ENCODE measurements around the gene AP1S2. TPM values are rescaled to one million over a fixed set of nuclear protein-coding genes. Genes with fewer than 3 reads are reported as not detected.

Gene AP1S2
- total RNA-seq, 1 experiment from 2014 or later = 28.2 TPM

DNA sequence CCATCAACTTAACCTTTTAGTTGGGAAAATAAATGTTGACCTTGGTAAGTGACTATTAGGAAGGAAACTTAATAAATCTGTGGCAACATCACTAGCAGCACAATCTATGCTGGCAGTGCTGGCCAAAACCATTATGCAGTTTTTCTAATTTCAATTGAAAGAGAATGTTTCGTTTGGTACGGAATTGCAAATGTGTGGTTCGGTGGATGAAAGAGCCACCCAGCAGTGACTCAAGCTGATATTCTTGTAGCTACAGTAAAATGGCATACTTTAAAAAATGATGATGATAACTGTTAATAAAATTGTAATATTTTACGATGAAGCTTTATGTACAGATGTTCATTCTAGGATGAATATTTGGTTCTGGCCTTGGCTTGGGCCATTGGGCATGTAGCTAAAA lies 40.7 kb upstream of the AP1S2 start:
- no peaks in the 10 kb centered on the region for H3K9me2 ChIP-seq (replicated peaks; ENCODE audit: low read length)
- H3F3A ChIP-seq (ENCODE audit: low read length, unreplicated experiment) = no peaks in the 10 kb centered on the region
- H3K9ac ChIP-seq (ENCODE audit: low read length) = no peak overlapping the region
- H3K4me3 ChIP-seq (ENCODE audit: low read length) = no peak overlapping the region
- BruUV-seq (replicated peaks) = no TSS peak
- H3K27ac ChIP-seq (ENCODE audit: low read length) = no peak overlapping the region
- ATAC-seq = no peak
- no peaks in the 10 kb centered on the region for H3K27me3 ChIP-seq (ENCODE audit: low read length)
- ChIA-PET CTCF (no interaction called here), POLR2A (ENCODE audit: unreplicated experiment) (interaction anchor here (0.6 kb wide), 1 partner anchor 20 kb away, joined by 3 read pairs; no protein-coding TSS in a partner anchor)
- DNase-seq = no peak
- no peak overlapping the region for H2AFZ ChIP-seq (ENCODE audit: low read length)
- H3K4me1 ChIP-seq (ENCODE audit: insufficient read depth, low read length) = no peaks in the 10 kb centered on the region
- H3K9me3 ChIP-seq (ENCODE audit: low read length) = no peaks in the 10 kb centered on the region
- H4K20me1 ChIP-seq (ENCODE audit: low read length) = no peaks in the 10 kb centered on the region
- TF ChIP-seq EZH2 (IDR thresholded peaks at IDR 0.05; ENCODE audit: low read length, unreplicated experiment) (no peak), EZH2phosphoT487 (IDR thresholded peaks at IDR 0.05; ENCODE audit: borderline replicate concordance, low read length) (no peak)
- TF ChIP-seq, protein P1, sequence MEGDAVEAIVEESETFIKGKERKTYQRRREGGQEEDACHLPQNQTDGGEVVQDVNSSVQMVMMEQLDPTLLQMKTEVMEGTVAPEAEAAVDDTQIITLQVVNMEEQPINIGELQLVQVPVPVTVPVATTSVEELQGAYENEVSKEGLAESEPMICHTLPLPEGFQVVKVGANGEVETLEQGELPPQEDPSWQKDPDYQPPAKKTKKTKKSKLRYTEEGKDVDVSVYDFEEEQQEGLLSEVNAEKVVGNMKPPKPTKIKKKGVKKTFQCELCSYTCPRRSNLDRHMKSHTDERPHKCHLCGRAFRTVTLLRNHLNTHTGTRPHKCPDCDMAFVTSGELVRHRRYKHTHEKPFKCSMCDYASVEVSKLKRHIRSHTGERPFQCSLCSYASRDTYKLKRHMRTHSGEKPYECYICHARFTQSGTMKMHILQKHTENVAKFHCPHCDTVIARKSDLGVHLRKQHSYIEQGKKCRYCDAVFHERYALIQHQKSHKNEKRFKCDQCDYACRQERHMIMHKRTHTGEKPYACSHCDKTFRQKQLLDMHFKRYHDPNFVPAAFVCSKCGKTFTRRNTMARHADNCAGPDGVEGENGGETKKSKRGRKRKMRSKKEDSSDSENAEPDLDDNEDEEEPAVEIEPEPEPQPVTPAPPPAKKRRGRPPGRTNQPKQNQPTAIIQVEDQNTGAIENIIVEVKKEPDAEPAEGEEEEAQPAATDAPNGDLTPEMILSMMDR (conservative IDR thresholded peaks at IDR 0.05; ENCODE audit: low read depth, low read length) = no peak
- intact Hi-C loops (cut with micrococcal nuclease) = no loop called here
- H3K4me2 ChIP-seq (ENCODE audit: low read length) = no peak overlapping the region
- no peaks in the 10 kb centered on the region for H3K36me3 ChIP-seq (ENCODE audit: low read depth, low read length)
- no peaks in the 10 kb centered on the region for H3K79me2 ChIP-seq (ENCODE audit: low read length)

DNA sequence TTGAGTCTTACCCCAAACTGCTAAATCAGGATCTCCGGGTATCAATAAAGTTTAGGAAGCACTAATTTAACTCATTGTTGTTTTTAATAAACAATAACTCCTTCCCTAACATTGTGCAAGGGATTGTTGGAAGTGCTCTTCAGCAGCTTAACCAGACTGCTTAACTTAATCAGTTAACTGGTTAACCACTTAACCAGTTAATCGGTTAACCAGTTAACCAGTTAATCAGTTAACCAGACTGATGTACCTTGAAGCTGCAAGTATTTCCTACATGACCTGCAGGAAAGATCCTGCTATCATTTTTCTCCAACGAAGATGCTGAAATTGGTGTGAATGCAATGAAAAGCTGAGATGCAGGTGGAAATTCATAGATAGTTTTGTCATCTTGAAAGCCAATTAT lies 40.1 kb upstream of the AP1S2 start:
- Histone ChIP-seq H3K4me1 (ENCODE audit: insufficient read depth, low read length) (no peaks in the 10 kb centered on the region), H3F3A (ENCODE audit: low read length, unreplicated experiment) (no peaks in the 10 kb centered on the region), H3K27ac (ENCODE audit: low read length) (no peak overlapping the region), H3K9me3 (ENCODE audit: low read length) (no peaks in the 10 kb centered on the region), H3K27me3 (ENCODE audit: low read length) (no peaks in the 10 kb centered on the region), H3K79me2 (ENCODE audit: low read length) (no peaks in the 10 kb centered on the region), H3K9me2 (replicated peaks; ENCODE audit: low read length) (no peaks in the 10 kb centered on the region), H2AFZ (ENCODE audit: low read length) (no peak overlapping the region), H3K4me3 (ENCODE audit: low read length) (no peak overlapping the region), H3K4me2 (ENCODE audit: low read length) (no peak overlapping the region), H3K36me3 (ENCODE audit: low read depth, low read length) (no peaks in the 10 kb centered on the region), H4K20me1 (ENCODE audit: low read length) (no peaks in the 10 kb centered on the region), H3K9ac (ENCODE audit: low read length) (no peak overlapping the region)
- no peak for TF ChIP-seq EZH2 (IDR thresholded peaks at IDR 0.05; ENCODE audit: low read length, unreplicated experiment)
- TF ChIP-seq, protein P1 (conservative IDR thresholded peaks at IDR 0.05; ENCODE audit: low read depth, low read length) = no peak
- TF ChIP-seq EZH2phosphoT487 (IDR thresholded peaks at IDR 0.05; ENCODE audit: borderline replicate concordance, low read length) = no peak
- BruUV-seq (replicated peaks) = no TSS peak
- CTCF ChIA-PET = no interaction called here
- POLR2A ChIA-PET (ENCODE audit: unreplicated experiment) = interaction anchor here (0.6 kb wide), 1 partner anchor 21 kb away, joined by 3 read pairs; no protein-coding TSS in a partner anchor
- no peak for ATAC-seq
- DNase-seq = no peak
- intact Hi-C loops (cut with micrococcal nuclease) = no loop called here

DNA sequence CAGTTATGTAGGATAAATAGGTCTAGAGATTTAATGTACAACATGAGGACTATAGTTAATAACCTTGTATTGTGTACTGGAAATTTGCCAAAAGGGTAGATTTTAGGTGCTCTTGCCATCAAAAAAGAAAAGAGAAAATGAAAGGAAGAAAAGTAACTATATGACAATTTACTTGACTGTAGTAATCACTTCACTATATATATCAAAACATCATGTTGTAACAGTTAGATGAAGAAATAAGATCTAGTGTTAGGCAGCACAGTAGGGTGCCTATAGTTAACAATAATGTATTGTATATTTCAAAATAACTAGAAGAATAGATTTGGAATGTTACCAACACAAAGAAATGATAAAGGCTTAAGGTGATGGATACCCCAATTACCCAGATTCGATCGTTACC lies 35.9 kb upstream of the AP1S2 start:
- Histone ChIP-seq H3K4me1 (ENCODE audit: insufficient read depth, low read length) (no peaks in the 10 kb centered on the region), H3K36me3 (ENCODE audit: low read depth, low read length) (no peaks in the 10 kb centered on the region), H3K9me3 (ENCODE audit: low read length) (no peaks in the 10 kb centered on the region), H3K79me2 (ENCODE audit: low read length) (no peaks in the 10 kb centered on the region), H3K4me3 (ENCODE audit: low read length) (no peak overlapping the region), H3K27me3 (ENCODE audit: low read length) (no peaks in the 10 kb centered on the region), H4K20me1 (ENCODE audit: low read length) (no peaks in the 10 kb centered on the region), H3K9ac (ENCODE audit: low read length) (no peak overlapping the region), H3K27ac (ENCODE audit: low read length) (no peak overlapping the region), H3F3A (ENCODE audit: low read length, unreplicated experiment) (no peaks in the 10 kb centered on the region), H3K4me2 (ENCODE audit: low read length) (no peak overlapping the region), H3K9me2 (replicated peaks; ENCODE audit: low read length) (no peaks in the 10 kb centered on the region), H2AFZ (ENCODE audit: low read length) (no peak overlapping the region)
- BruUV-seq (replicated peaks) = no TSS peak
- ATAC-seq = no peak
- intact Hi-C loops (cut with micrococcal nuclease) = no loop called here
- POLR2A ChIA-PET (ENCODE audit: unreplicated experiment) = no interaction called here
- no peak for DNase-seq
- TF ChIP-seq EZH2 (IDR thresholded peaks at IDR 0.05; ENCODE audit: low read length, unreplicated experiment) (no peak), EZH2phosphoT487 (IDR thresholded peaks at IDR 0.05; ENCODE audit: borderline replicate concordance, low read length) (no peak)
- TF ChIP-seq, protein P1 (conservative IDR thresholded peaks at IDR 0.05; ENCODE audit: low read depth, low read length) = no peak
- CTCF ChIA-PET = no interaction called here

Measured in PC-3 (cell line).